Fibroblast of lung (primary cell): Measurements from ENCODE around the gene SLC39A12.

ENCODE experiments used
- EZH2 ChIP-seq: IDR thresholded peaks from 2 replicates; pipeline ENCODE4 v1.5.1; 2012; ENCODE audit warnings: low read length, control low read depth, mild to moderate bottlenecking; ENCODE audit errors: missing control alignments
- TF ChIP-seq, protein P1 (sequence below), 2 donors: IDR thresholded peaks in 1 of 2; conservative IDR thresholded peaks in 1 of 2; 1 replicate in 1 of 2; 2 replicates in 1 of 2; pipeline ENCODE4 v1.5.1; 2011 to 2012; ENCODE audit warnings: low read length in 2 of 2, control low read depth in 1 of 2, inconsistent platforms in 1 of 2, low read depth in 1 of 2, mild to moderate bottlenecking in 1 of 2

GRCh38 chr10:18079665-18080295 is 128.1 kb downstream of the SLC39A12 start:
- TF ChIP-seq, protein P1, sequence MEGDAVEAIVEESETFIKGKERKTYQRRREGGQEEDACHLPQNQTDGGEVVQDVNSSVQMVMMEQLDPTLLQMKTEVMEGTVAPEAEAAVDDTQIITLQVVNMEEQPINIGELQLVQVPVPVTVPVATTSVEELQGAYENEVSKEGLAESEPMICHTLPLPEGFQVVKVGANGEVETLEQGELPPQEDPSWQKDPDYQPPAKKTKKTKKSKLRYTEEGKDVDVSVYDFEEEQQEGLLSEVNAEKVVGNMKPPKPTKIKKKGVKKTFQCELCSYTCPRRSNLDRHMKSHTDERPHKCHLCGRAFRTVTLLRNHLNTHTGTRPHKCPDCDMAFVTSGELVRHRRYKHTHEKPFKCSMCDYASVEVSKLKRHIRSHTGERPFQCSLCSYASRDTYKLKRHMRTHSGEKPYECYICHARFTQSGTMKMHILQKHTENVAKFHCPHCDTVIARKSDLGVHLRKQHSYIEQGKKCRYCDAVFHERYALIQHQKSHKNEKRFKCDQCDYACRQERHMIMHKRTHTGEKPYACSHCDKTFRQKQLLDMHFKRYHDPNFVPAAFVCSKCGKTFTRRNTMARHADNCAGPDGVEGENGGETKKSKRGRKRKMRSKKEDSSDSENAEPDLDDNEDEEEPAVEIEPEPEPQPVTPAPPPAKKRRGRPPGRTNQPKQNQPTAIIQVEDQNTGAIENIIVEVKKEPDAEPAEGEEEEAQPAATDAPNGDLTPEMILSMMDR (conservative IDR thresholded peaks at IDR 0.05 in 1 of 2, IDR thresholded peaks at IDR 0.05 in 1 of 2; ENCODE audit: low read depth in 1 of 2, low read length in 2 of 2) = no peak
- TF ChIP-seq EZH2 = no peak
